ENCODE results near the gene NR1D1. TPM values are rescaled to one million over a fixed set of nuclear protein-coding genes. Genes with fewer than 3 reads are reported as not detected.
A peak's percentile ranks its signal among the peaks of the same experiment; 100 is the strongest.

NR1D1 gene
- total RNA-seq, 2 donors from 2014 or later: 10.3 to 29.1 TPM

- Histone ChIP-seq H3K9me3 (no peaks in the 10 kb centered on the region), H3K27ac (peak overlapping the region in 1 of 2 donors; percentile 21), H3K27me3 (replicated peaks; ENCODE audit: insufficient read depth) (no peaks in the 10 kb centered on the region), H3K4me3 (no peak overlapping the region), H3K36me3 (peaks cover 63% of the 10 kb centered on the region), H3K4me1 (ENCODE audit: control insufficient read depth in 1 of 2, low read depth in 2 of 2) (peaks cover 4 to 30% of the 10 kb centered on the region in 2 donors)
- ATAC-seq (ENCODE audit: insufficient number of reproducible peaks, low FRiP score, low read depth) (no peak), DNase-seq (ENCODE audit: low spot score) (no peak)
- TF ChIP-seq, protein P1, sequence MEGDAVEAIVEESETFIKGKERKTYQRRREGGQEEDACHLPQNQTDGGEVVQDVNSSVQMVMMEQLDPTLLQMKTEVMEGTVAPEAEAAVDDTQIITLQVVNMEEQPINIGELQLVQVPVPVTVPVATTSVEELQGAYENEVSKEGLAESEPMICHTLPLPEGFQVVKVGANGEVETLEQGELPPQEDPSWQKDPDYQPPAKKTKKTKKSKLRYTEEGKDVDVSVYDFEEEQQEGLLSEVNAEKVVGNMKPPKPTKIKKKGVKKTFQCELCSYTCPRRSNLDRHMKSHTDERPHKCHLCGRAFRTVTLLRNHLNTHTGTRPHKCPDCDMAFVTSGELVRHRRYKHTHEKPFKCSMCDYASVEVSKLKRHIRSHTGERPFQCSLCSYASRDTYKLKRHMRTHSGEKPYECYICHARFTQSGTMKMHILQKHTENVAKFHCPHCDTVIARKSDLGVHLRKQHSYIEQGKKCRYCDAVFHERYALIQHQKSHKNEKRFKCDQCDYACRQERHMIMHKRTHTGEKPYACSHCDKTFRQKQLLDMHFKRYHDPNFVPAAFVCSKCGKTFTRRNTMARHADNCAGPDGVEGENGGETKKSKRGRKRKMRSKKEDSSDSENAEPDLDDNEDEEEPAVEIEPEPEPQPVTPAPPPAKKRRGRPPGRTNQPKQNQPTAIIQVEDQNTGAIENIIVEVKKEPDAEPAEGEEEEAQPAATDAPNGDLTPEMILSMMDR (IDR thresholded peaks at IDR 0.05): peak; percentile 86
These were observed 14.0 kb downstream of the NR1D1 start for GRCh38 chr17:40086150-40087044.

- DNase-seq (ENCODE audit: low spot score): no peak
- TF ChIP-seq, protein P1 (IDR thresholded peaks at IDR 0.05): no peak
- H3K27me3 ChIP-seq (replicated peaks; ENCODE audit: insufficient read depth): no peaks in the 10 kb centered on the region
- peaks cover 58% of the 10 kb centered on the region for H3K36me3 ChIP-seq
- no peak for ATAC-seq (ENCODE audit: insufficient number of reproducible peaks, low FRiP score, low read depth)
- H3K4me1 ChIP-seq (ENCODE audit: control insufficient read depth in 1 of 2, low read depth in 2 of 2): peaks cover 0 to 12% of the 10 kb centered on the region in 2 donors
- no peak overlapping the region for H3K4me3 ChIP-seq
- no peak overlapping the region for H3K27ac ChIP-seq
- no peaks in the 10 kb centered on the region for H3K9me3 ChIP-seq
These were observed 15.9 kb downstream of the NR1D1 start for GRCh38 chr17:40084477-40084876.

- H3K27me3 ChIP-seq (replicated peaks; ENCODE audit: insufficient read depth): no peaks in the 10 kb centered on the region
- DNase-seq (ENCODE audit: low spot score) (no peak), ATAC-seq (ENCODE audit: insufficient number of reproducible peaks, low FRiP score, low read depth) (no peak)
- no peak overlapping the region for H3K27ac ChIP-seq
- peaks cover 32% of the 10 kb centered on the region for H3K36me3 ChIP-seq
- no peak overlapping the region for H3K4me3 ChIP-seq
- TF ChIP-seq, protein P1 (IDR thresholded peaks at IDR 0.05): no peak
- peaks cover 25 to 32% of the 10 kb centered on the region in 2 donors for H3K4me1 ChIP-seq (ENCODE audit: control insufficient read depth in 1 of 2, low read depth in 2 of 2)
- no peaks in the 10 kb centered on the region for H3K9me3 ChIP-seq
These were observed 20.8 kb downstream of the NR1D1 start for GRCh38 chr17:40079545-40079944.

GRCh38 chr17:40076591-40076990 lies 23.8 kb downstream of the NR1D1 start:
- peaks cover 25% of the 10 kb centered on the region for H3K36me3 ChIP-seq
- H3K27ac ChIP-seq: peak overlapping the region; percentile 36 to 92
- no peaks in the 10 kb centered on the region for H3K9me3 ChIP-seq
- no peaks in the 10 kb centered on the region for H3K27me3 ChIP-seq (replicated peaks; ENCODE audit: insufficient read depth)
- no peak overlapping the region for H3K4me3 ChIP-seq
- DNase-seq (ENCODE audit: low spot score): no peak
- H3K4me1 ChIP-seq (ENCODE audit: control insufficient read depth in 1 of 2, low read depth in 2 of 2): peaks cover 53 to 61% of the 10 kb centered on the region in 2 donors
- no peak for ATAC-seq (ENCODE audit: insufficient number of reproducible peaks, low FRiP score, low read depth)
- TF ChIP-seq, protein P1 (IDR thresholded peaks at IDR 0.05): no peak

- Histone ChIP-seq H3K4me1 (ENCODE audit: control insufficient read depth in 1 of 2, low read depth in 2 of 2) (peaks cover 58 to 67% of the 10 kb centered on the region in 2 donors), H3K36me3 (peaks cover 25% of the 10 kb centered on the region)
- TF ChIP-seq, protein P1 (IDR thresholded peaks at IDR 0.05): no peak
These were observed 24.4 kb downstream of the NR1D1 start for GRCh38 chr17:40075942-40076498.

More at GRCh38 chr17:40075942-40076498, 24.4 kb downstream of the NR1D1 start:
- no peaks in the 10 kb centered on the region for H3K27me3 ChIP-seq (replicated peaks; ENCODE audit: insufficient read depth)
- H3K27ac ChIP-seq: peak overlapping the region; percentile 92 to 95
- ATAC-seq (ENCODE audit: insufficient number of reproducible peaks, low FRiP score, low read depth): no peak
- H3K9me3 ChIP-seq: no peaks in the 10 kb centered on the region
- peak overlapping the region; percentile 45 for H3K4me3 ChIP-seq
- no peak for DNase-seq (ENCODE audit: low spot score)

Data from thoracic aorta (tissue), 2 donors.